NCI-H128 (cell line): ENCODE data around the gene LYL1.
A peak's percentile ranks its signal among the peaks of the same experiment; 100 is the strongest.
"Not testable (repeated sequence)": the region's sequence is repeated elsewhere in the genome, so short reads cannot be mapped to it uniquely, and the experiment has no call there.

ENCODE experiments used
- DNase-seq: peaks from one replicate; lab custom pipeline; 2025; ENCODE audit not compliant: unreplicated experiment; lab: John Stamatoyannopoulos, UW

LYL1 gene

DNA sequence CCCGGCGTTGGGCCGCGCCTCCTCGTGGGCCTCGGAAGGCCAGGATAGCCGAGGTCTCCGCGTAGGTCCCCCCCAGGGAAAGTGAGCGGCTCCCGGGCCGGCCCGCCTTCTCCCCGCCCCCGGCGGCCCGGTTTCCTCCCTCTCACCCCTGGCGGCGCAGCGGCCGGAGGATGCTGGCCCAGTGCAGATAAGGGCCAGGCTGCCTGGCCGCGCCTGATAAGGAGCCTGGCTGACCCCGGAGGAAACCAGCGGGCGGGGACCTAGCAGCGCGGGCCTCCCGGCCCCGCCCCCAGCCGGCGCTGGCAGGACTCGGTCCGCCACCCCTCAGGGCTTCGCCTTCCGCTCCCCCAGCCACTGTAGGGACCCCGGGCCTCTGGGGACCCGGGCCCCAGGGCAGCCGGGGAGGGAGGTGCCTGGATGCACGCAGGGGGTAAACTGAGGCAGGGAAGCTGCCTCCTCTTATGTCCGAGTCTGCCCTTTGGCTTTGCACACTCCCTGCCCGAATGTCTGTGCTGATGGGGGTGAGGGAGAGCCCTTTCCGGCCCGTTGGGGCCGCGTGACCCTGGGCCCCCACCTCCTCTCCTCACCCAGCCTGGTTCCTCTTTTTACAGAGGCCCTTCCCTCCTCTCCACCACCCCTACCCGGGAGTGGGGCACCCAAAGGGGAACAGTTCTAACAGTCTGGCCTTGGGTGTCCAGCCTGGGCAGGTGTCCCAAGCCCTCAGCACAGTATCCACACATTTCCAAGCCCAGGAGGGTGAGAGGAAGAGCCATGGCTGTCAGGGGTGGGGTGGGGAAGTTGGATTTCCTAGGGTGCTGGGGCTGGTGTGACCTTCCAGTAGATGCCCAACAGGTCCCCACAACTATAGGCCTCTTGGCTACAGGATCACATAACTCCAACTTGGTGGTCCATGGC, at the start of gene LYL1:
TSS of gene LYL1 (minus strand) at position 193 of the 915 bp plus-strand sequence. CDS start 1,687 bp downstream, outside the sequence.
- no peak for DNase-seq

DNA sequence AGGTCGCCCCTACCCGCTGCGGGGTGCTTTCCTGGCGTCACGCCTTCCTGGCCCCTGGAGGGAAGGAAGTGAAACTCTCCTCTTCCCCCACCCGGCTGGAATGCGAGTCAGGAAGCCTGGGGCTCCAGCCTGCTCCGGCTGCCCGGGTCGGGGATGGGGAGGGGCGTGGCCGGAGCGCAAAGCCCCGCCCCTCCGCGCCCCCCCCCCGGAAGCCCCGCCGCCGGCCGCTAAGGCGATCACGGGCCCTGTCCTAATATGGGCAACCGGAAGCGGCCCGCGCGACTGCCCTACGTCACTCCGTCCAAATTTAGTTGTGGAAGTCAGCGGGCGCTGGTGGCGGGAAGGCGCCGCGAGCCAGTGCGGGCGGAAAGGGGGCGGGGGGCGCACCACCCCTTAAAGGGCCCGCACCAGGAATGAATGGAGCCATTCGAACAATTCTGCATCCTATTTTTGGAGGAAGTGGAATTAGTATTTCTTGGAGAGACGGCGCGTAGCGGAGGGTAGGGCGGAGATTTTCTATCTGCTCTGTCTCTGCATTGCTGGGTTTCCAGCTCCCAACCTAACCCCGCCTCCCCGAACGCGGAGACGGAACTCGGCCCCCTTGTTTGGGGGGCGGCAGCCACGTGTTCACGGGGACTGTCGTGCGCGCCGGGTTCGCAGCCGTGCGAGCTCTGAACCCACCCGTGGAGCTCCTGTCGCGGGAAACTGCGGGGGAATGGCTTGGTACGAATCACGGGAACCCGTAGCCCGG, 49.1 kb upstream of the LYL1 start:
- peak; percentile 94 for DNase-seq

DNA sequence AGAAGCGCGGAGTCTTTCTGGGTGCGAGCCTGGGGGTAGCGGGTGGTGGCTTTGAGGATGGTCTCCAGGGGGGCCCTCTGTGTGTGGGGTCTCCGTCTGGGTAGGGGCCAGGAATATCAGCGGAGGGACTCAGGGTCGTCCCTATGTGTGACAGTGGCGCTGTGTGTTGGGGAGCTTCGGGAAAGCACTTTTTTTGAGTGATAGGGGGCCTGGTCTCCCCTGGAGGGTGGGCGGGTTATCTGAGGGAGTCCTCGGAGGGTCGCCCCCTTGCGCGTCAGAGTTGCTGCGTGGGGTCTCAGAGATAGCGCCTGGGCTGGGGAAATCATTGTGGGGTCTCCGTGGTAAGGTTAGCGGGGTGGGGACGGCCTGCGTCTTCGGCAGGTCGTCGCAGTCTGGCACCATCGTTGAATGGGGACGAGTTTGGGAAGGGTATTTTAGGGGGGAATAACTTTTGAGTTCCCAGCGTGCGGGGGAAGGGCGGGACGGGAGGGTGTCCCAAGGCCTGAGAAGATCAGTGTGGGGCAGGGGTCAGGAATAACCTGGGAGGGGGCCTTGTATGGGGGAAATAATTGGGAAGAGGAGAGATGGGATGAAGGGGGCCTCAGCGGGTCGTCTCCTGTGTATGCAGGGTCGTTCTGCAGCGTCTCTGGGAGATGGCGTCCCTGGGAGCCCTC, 48.4 kb upstream of the LYL1 start:
- DNase-seq: no peak

DNA sequence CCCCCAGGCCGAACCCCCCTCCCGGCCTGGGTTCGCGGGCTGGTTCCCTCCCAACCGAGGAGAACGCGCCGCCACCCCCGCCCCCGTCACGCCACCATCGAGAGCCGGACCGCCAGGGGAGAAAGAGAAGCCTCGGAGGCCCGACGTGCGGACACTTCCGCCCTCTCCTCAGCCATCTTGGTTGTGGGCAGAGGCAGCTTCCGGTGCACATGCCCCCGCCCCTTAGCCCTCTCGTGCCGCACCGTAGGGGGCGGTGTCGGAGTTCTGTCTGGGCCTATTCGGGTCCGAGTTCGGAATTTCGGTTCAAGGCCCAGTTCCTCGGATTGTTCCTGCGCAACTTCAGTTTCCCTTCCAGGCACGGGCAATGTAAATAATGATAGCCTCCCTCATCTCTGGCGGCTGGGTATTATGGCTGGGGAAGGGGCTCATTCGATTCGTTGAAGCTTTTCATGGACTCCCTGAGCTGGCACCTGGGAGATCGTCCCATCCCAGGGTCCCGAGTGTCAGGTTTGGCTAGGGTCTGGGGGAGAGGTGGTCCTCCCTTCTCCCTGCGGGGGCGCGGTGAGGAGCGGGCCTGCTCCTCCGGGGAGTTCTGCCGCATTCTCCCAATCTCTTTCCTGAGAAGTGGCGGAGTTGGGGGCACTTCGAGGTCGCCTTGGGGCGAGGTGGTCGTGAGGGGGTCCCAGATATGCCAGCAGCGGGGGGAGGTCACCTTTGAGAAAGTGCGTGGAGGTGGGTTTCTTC, 47.7 kb upstream of the LYL1 start, which contains the start of the genes IER2 and STX10:
TSS of gene IER2 (plus strand) at position 225 of the 744 bp plus-strand sequence. CDS start 2,776 bp downstream, outside the sequence.
TSS of gene STX10 (minus strand) at position 189 of the 744 bp plus-strand sequence. CDS start 202 bp downstream, outside the sequence.
- DNase-seq: peak; percentile 62

DNA sequence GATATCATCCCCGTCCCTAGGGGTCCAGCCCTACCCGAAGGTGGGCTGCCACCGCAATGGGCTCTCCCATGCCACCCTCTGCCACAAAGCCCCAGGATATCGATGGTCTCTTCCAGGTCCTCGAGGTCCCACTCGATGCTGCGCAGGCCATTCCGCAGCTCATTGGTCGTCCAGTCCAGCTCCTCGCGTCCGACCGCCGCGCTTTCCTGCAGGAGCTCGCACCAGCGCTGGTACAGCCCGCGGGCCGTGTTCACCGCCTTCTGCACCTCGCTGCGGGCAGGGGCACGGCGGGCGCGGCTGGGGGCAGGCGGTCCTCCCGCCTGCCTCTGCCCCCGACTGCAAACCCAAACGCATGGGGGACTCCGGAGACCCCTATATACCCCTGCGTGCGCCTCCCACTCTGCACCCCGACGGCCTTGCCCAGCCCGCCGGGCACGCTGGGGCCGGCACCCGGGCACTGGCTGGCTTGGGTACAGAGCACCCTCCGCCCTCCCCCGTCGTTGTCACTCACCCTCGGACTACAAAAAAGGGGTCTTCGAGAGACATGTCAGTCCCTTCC, 47.0 kb upstream of the LYL1 start:
- no peak for DNase-seq

DNA sequence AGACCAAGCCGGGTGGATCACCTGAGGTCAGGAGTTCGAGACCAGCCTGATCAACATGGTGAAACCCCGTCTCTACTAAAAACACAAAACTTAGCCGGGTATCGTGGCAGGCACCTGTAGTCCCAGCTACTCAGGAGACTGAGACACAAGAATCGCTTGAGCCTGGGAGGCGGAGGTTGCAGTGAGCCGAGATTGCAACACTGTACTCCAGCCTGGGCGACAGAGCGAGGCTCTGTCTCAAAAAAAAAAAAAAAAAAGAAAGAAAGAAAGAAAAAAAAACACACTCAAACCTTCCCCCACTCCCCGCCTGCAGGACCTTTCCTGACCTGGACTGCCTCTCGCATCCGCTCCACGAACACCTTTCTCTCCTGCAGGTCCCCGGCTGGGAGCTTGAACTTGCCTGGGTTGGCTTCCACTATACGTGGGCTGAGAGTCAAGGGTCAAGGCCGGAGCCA, 46.5 kb upstream of the LYL1 start:
- DNase-seq: not testable (repeated sequence)

DNA sequence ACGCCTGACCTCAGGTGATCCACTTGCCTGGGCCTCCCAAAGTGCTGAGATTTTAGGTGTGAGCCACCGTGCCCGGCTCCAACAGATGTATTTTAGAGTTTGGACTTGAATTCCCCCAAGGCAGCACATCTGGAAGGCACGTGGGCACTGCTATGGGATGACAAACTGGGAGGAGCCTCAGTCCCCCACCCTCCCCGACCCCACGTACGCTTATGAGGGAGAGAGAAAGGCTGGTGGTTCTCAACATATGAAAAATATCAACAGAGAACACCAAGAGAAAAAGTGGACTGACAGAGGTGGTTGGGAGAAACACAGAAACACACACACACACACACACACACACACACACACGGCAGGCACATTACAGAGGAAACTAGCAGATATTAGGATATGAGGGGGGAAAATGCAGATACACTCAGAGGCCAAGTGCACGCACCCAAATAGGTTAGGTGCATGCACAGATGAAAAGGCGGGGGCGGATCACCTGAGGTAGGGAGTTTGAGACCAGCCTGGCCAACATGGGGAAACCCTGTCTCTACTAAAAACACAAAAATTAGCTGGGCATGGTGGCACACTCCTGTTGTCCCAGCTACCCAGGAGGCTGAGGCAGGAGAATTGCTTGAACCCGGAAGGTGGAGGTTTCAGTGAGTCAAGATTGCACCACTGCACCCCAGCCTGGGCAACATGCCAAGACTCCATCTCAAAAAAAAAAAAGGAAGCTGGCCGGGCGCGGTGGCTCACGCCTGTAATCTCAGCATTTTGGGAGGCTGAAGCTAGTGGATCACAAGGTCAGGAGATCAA, 44.3 kb upstream of the LYL1 start:
- no peak for DNase-seq

DNA sequence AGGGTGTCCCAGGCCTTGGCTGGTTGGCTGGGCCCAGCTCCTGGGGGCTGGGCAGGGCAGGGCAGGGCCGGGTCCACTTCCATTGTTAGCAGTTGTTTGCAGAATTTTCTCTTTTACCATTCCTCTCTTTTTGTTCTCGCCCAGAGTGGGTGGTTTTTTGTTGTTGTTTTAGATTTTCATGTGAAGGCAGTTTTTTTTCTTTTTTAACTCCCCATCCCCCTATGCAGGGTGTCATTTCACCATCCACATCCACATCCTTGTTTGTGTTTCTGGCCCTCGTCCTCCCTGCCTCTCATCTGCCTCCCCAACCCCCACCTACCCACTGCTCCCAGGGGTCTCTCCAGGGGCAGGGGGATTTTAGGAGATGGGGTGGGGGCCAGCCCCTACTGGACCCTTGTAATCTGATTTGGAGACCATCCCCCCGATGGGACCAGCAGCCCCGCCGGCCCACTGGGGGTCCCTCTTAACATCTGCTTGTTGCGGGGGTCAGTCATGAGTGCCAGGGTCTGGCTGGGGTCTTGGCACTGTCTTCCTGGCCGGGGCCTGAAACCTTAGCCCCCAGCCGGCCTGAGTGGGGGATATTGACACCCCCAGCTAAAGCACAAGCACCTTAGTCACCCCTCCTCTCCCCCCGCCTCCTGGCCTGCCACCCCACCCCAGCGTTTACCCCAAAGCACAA, 37.1 kb upstream of the LYL1 start:
- DNase-seq: no peak

DNA sequence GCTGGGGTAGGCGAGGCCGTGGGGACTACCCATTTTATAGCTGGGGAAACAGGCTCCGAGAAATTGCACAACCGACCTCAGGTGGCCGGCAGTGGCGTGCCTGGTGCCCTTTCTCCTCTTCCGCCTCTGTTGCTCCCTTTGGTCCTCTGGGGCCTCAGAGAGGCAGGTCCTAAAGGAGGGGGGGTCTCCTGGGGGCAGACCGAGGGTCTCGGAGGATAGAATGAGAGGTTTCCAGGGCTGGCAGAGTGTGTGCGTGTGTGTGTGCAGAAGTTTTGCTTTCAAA, 36.2 kb upstream of the LYL1 start:
- DNase-seq: no peak

DNA sequence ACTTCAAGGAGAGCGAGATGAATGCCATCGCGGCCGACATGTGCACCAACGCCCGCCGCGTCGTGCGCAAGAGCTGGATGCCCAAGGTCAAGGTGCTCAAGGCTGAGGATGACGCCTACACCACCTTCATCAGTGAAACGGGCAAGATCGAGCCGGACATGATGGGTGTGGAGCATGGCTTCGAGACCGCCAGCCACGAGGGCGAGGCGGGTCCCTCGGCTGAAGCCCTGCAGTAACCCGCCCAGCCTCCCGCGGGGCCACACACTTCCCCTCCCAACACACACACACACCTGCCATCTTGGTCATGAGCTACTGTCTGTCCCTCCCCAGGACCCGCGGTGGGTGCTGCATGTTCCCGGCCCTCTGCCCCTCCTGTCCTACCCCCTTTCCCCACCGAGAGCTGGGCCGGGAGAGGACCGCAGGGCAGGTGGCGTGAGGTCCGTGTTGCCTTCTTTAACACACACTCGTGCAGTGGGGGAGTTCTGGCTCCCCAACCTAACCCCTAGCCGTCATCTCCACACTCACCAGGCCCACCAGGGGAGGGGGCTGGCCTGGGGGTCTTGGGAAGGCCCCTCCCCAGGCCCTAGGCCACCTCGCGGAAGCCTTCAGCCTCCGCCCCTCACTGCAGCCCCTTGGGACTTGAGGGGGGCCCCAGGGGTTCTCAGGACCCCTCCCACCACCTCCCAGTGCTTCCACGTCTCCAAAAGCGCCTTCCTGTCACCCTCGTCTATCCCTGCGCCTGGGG, 35.7 kb upstream of the LYL1 start:
- DNase-seq: no peak

DNA sequence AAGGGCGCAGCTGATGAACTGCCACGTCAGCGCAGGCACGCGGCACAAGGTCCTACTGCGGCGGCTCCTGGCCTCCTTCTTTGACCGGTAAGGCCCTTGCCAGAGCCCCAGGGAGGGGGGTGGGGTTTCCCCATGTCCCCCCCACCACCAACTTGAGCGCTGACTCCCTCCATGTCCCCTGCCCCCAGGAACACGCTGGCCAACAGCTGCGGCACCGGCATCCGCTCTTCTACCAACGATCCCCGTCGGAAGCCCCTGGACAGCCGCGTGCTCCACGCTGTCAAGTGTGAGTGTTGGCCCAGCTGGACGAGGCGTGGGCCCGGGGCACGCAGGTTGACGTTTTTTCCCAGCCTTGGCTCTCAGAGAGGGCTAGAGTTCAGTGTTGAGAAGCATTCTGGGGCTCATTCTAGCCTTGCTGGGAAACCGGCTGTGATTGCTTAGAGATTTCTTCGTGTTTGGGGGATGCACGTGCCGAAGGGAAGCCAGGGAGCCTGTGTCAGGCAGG, 34.7 kb upstream of the LYL1 start:
- no peak for DNase-seq

DNA sequence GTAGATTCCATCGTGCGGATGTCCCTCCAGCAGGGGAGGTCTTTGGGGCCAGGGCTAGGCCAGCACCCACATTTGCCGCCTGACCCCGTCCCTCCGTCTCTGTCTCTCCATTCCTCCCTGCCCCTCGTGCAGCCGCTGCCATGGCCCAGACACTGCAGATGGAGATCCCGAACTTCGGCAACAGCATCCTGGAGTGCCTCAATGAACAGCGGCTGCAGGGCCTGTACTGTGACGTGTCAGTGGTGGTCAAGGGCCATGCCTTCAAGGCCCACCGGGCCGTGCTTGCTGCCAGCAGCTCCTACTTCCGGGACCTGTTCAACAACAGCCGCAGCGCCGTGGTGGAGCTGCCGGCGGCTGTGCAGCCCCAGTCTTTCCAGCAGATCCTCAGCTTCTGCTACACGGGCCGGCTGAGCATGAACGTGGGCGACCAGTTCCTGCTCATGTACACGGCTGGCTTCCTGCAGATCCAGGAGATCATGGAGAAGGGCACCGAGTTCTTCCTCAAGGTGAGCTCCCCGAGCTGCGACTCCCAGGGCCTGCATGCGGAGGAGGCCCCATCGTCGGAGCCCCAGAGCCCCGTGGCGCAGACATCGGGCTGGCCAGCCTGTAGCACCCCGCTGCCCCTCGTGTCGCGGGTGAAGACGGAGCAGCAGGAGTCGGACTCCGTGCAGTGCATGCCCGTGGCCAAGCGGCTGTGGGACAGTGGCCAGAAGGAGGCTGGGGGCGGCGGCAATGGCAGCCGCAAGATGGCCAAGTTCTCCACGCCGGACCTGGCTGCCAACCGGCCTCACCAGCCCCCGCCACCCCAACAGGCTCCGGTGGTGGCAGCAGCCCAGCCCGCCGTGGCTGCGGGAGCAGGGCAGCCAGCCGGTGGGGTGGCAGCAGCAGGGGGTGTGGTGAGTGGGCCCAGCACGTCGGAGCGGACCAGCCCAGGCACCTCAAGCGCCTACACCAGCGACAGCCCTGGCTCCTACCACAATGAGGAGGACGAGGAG, 32.7 kb upstream of the LYL1 start:
- DNase-seq: no peak

DNA sequence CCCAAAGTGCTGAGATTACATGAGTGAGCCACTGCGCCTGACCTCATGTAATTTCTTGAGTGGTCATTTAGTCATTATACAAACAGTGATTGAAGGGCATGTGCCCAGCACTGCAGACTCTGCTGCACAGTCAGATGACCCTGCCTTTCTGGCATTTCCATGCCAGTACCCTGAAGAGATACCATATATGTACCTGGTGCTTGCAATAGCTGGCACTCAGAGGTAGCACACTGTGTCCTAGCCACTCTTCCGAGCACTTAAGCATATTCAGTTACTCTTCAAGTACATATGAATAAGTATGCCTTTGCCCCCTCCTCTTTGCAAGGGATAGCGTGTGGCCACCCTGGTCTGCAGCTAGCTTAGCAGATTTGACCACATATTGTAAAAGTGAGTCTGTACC, 32.0 kb upstream of the LYL1 start:
- no peak for DNase-seq

DNA sequence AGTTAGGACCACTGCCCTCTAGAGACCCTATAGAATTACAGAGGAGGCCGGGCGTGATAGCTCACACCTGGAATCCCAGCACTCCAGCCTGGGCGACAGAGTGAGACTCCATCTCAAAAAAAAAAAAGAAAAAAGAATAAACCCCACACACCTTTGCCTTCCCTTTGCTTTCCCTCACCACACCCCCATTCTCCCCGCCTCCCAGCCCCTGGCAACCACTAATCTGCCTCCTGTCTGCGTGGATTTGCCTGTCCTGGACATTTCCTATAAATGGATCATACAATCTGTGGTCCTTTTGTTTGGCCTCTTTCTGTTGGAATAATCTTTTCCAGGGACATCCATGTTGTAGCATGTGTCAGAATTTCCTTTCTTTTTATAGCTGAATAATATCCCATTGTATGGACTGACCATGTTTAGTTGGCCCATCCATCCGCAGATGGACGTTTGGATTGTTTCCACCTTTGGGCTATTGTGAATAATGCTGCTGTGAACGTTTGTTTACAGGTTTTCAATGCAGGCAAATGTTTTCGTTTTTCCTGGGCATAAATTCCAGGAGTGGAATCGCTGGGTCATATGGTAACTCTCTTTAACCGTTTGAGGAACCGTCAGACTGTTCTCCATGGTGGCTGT, 30.7 kb upstream of the LYL1 start:
- DNase-seq: no peak

DNA sequence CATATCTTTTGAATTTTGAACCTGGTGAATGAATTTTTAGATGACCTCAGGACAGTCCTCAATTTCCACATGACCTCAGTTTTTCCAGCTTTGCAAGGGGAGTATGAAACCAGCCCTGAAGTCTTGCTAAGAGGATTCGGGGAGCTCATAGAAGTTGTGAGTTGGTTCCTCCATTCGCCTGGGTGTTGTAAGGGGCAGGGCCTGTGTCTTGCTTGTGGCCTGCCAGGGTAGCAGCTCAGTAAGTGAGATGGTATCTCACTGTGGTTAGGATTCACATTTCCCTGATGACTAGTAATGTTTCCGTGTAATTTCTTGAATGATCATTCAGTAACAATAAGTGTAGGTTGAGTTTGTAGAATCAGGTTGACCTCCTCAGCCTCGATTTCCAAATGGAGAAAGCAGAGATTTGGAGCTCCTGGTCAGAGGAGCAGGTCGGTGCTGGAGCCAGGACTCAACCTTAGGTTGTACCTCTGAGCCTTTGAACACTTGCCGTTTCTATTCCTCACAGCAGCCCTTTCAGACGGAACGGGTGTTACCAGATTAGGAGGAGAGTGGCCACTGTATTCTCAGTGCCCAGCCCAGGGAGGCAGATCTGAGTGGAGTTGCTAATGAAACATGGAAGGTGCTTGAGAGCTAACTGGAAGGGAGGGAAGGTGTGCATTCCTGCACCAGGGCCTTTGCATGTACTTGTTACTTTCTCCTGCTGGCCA, 30.0 kb upstream of the LYL1 start:
- no peak for DNase-seq
